ENCODE measurements around the gene ZNF358.

The ZNF358 gene

GRCh38 chr19:7515645-7516151, at the start of gene ZNF358:
Gene ZNF358, plus strand, starts transcription at chr19:7516103. Its CDS starts 3,140 bp downstream, at chr19:7519243.
- DNase-seq (ENCODE audit: low read depth), result no peak

GRCh38 chr19:7467009-7467989, 48.6 kb upstream of the ZNF358 start:
- DNase-seq (ENCODE audit: low read depth), result no peak

- DNase-seq (ENCODE audit: low read depth), result no peak
Measured at GRCh38 chr19:7468840-7469239, 47.1 kb upstream of the ZNF358 start.

GRCh38 chr19:7469669-7470285, 46.1 kb upstream of the ZNF358 start:
- no peak for DNase-seq (ENCODE audit: low read depth)

GRCh38 chr19:7470540-7471305, 45.2 kb upstream of the ZNF358 start:
- DNase-seq (ENCODE audit: low read depth), result no peak

- no peak for DNase-seq (ENCODE audit: low read depth)
Measured at GRCh38 chr19:7471696-7472615, 43.9 kb upstream of the ZNF358 start.

GRCh38 chr19:7475665-7476064, 40.2 kb upstream of the ZNF358 start:
- DNase-seq (ENCODE audit: low read depth), result no peak

- no peak for DNase-seq (ENCODE audit: low read depth)
Measured at GRCh38 chr19:7476241-7476640, 39.7 kb upstream of the ZNF358 start.

GRCh38 chr19:7476777-7477494, 39.0 kb upstream of the ZNF358 start:
- no peak for DNase-seq (ENCODE audit: low read depth)

GRCh38 chr19:7477758-7478157, 38.1 kb upstream of the ZNF358 start:
- no peak for DNase-seq (ENCODE audit: low read depth)

- no peak for DNase-seq (ENCODE audit: low read depth)
Measured at GRCh38 chr19:7478173-7478842, 37.6 kb upstream of the ZNF358 start.

- no peak for DNase-seq (ENCODE audit: low read depth)
Measured at GRCh38 chr19:7478843-7479227, 37.1 kb upstream of the ZNF358 start.

GRCh38 chr19:7480222-7480969, 35.5 kb upstream of the ZNF358 start:
- DNase-seq (ENCODE audit: low read depth), result no peak

GRCh38 chr19:7480970-7481255, 35.0 kb upstream of the ZNF358 start:
- DNase-seq (ENCODE audit: low read depth), result no peak

- DNase-seq (ENCODE audit: low read depth), result no peak
Measured at GRCh38 chr19:7482584-7483439, 33.1 kb upstream of the ZNF358 start.

GRCh38 chr19:7483720-7484201, 32.1 kb upstream of the ZNF358 start:
- no peak for DNase-seq (ENCODE audit: low read depth)

GRCh38 chr19:7486923-7487322, 29.0 kb upstream of the ZNF358 start:
- no peak for DNase-seq (ENCODE audit: low read depth)

- peak; percentile 69 for DNase-seq (ENCODE audit: low read depth)
Measured at GRCh38 chr19:7488736-7489353, 27.1 kb upstream of the ZNF358 start, which contains the start of gene PEX11G. Gene PEX11G, minus strand, starts transcription at chr19:7489035. Its CDS starts 25 bp downstream, at chr19:7489010.
